ENCODE measurements around the gene PHF19.
A peak's percentile ranks its signal among the peaks of the same experiment; 100 is the strongest.

Gene PHF19

GRCh38 chr9:120876842-120877240 is at the start of gene PHF19:
TSS of gene PHF19 (minus strand) at chr9:120877188. CDS start at chr9:120874741, 2,447 bp downstream.
- peak in 1 of 2 donors; percentile 58 for DNase-seq

- no peak for DNase-seq
These were observed 49.5 kb upstream of the PHF19 start, which contains the start of gene TRAF1 for GRCh38 chr9:120926397-120926928. TSS of gene TRAF1 (minus strand) at chr9:120926796. CDS start at chr9:120926075, 721 bp downstream.

- no peak for DNase-seq
These were observed 48.8 kb upstream of the PHF19 start for GRCh38 chr9:120925535-120926396.

- no peak for DNase-seq
These were observed 47.9 kb upstream of the PHF19 start for GRCh38 chr9:120924698-120925534.

- DNase-seq = no peak
These were observed 46.8 kb upstream of the PHF19 start for GRCh38 chr9:120923620-120924328.

- no peak for DNase-seq
These were observed 45.6 kb upstream of the PHF19 start for GRCh38 chr9:120922404-120923195.

- no peak for DNase-seq
These were observed 44.7 kb upstream of the PHF19 start for GRCh38 chr9:120921661-120922181.

- DNase-seq = no peak
These were observed 43.8 kb upstream of the PHF19 start for GRCh38 chr9:120920806-120921178.

GRCh38 chr9:120919843-120920805 is 43.1 kb upstream of the PHF19 start:
- DNase-seq = no peak

- no peak for DNase-seq
These were observed 42.2 kb upstream of the PHF19 start for GRCh38 chr9:120918931-120919842.

- no peak for DNase-seq
These were observed 41.2 kb upstream of the PHF19 start for GRCh38 chr9:120917929-120918762.

GRCh38 chr9:120916991-120917880 is 40.2 kb upstream of the PHF19 start:
- no peak for DNase-seq

- DNase-seq = peak; percentile 51 to 72
These were observed 39.6 kb upstream of the PHF19 start for GRCh38 chr9:120916588-120916987.

- peak in 1 of 2 donors; percentile 43 for DNase-seq
These were observed 39.0 kb upstream of the PHF19 start for GRCh38 chr9:120915854-120916470.

GRCh38 chr9:120914953-120915352 is 38.0 kb upstream of the PHF19 start:
- DNase-seq = no peak

- DNase-seq = peak; percentile 75 to 86
These were observed 37.4 kb upstream of the PHF19 start for GRCh38 chr9:120914396-120914795.

All from hippocampal formation (tissue), 2 donors.